Neutrophil (primary cell): ENCODE measurements around the gene CLCN2.

Experiments used
- H3K27ac ChIP-seq: fragments of 200-600 bp; sonication (generic); 2 replicates; pipeline ENCODE4 v1.5.1; 2016; ENCODE audit warnings: mild to moderate bottlenecking, moderate library complexity
- H3K27me3 ChIP-seq: fragments of 200-600 bp; sonication (generic); 2 replicates; pipeline ENCODE4 v1.6.0; 2016; ENCODE audit warnings: mild to moderate bottlenecking
- H3K36me3 ChIP-seq: fragments of 200-600 bp; sonication (generic); 2 replicates; pipeline ENCODE4 v1.5.1; 2017
- H3K4me1 ChIP-seq, 2 experiments: fragments of 200-600 bp in 1 of 2; sonication (generic) in 1 of 2; 1 replicate in 1 of 2; 2 replicates in 1 of 2; pipeline versions ENCODE4 v1.5.1 to v1.6.1; 2013 to 2016; ENCODE audit warnings: low read depth in 1 of 2, low read length in 1 of 2, mild to moderate bottlenecking in 1 of 2, moderate library complexity in 1 of 2; ENCODE audit not compliant: control insufficient read depth in 1 of 2, insufficient read depth in 1 of 2
- H3K4me3 ChIP-seq, 2 experiments: fragments of 200-600 bp in 1 of 2; sonication (generic) in 1 of 2; 1 replicate in 1 of 2; 2 replicates in 1 of 2; pipeline ENCODE4 v1.5.1; 2013 to 2016; ENCODE audit warnings: low read depth in 1 of 2, low read length in 1 of 2, mild to moderate bottlenecking in 1 of 2, moderate library complexity in 1 of 2
- H3K9me3 ChIP-seq: fragments of 200-600 bp; sonication (generic); 2 replicates; pipeline ENCODE4 v1.5.1; 2016
- CTCF ChIP-seq: fragments of 200-600 bp; sonication (generic); IDR thresholded peaks from 2 replicates; pipeline ENCODE4 v1.5.1; 2016; ENCODE audit warnings: antibody characterized with exemption

The CLCN2 gene

GRCh38 chr3:184360070-184360928 lies 1.1 kb downstream of the CLCN2 start:
- Histone ChIP-seq H3K4me3 (no peak overlapping the region), H3K9me3 (no peaks in the 10 kb centered on the region), H3K27ac (no peak overlapping the region), H3K36me3 (no peaks in the 10 kb centered on the region), H3K4me1 (peaks cover 24 to 28% of the 10 kb centered on the region in 2 experiments), H3K27me3 (peaks cover 28% of the 10 kb centered on the region)
- no peak for TF ChIP-seq CTCF

- no peak for TF ChIP-seq CTCF
- peaks cover 24 to 28% of the 10 kb centered on the region in 2 experiments for H3K4me1 ChIP-seq
- H3K36me3 ChIP-seq: no peaks in the 10 kb centered on the region
- H3K27ac ChIP-seq: no peak overlapping the region
- H3K4me3 ChIP-seq: no peak overlapping the region
- peaks cover 28% of the 10 kb centered on the region for H3K27me3 ChIP-seq
- no peaks in the 10 kb centered on the region for H3K9me3 ChIP-seq
Measured at GRCh38 chr3:184359610-184360009, 1.8 kb downstream of the CLCN2 start.

- no peak overlapping the region for H3K4me3 ChIP-seq
Measured at GRCh38 chr3:184358921-184359350, 2.5 kb downstream of the CLCN2 start.

GRCh38 chr3:184358124-184358767 lies 3.2 kb downstream of the CLCN2 start:
- H3K4me1 ChIP-seq: peaks cover 17 to 20% of the 10 kb centered on the region in 2 experiments
- H3K9me3 ChIP-seq: no peaks in the 10 kb centered on the region
- no peak overlapping the region for H3K27ac ChIP-seq
- TF ChIP-seq CTCF: no peak
- peaks cover 28% of the 10 kb centered on the region for H3K27me3 ChIP-seq
- H3K4me3 ChIP-seq: no peak overlapping the region
- no peaks in the 10 kb centered on the region for H3K36me3 ChIP-seq

More at GRCh38 chr3:184358921-184359350, 2.5 kb downstream of the CLCN2 start:
- Histone ChIP-seq H3K4me1 (peaks cover 24 to 27% of the 10 kb centered on the region in 2 experiments), H3K36me3 (no peaks in the 10 kb centered on the region), H3K9me3 (no peaks in the 10 kb centered on the region), H3K27ac (no peak overlapping the region), H3K27me3 (peaks cover 28% of the 10 kb centered on the region)
- no peak for TF ChIP-seq CTCF

- Histone ChIP-seq H3K4me3 (no peak overlapping the region), H3K27ac (no peak overlapping the region), H3K9me3 (no peaks in the 10 kb centered on the region), H3K27me3 (peaks cover 28% of the 10 kb centered on the region), H3K4me1 (peaks cover 13 to 14% of the 10 kb centered on the region in 2 experiments), H3K36me3 (no peaks in the 10 kb centered on the region)
- TF ChIP-seq CTCF: no peak
Measured at GRCh38 chr3:184357248-184358123, 3.9 kb downstream of the CLCN2 start.
